ENCODE data around the gene ABCA5.

Gene ABCA5

GRCh38 chr17:69271023-69271422, 55.9 kb downstream of the ABCA5 start:
- H3K4me3 ChIP-seq (ENCODE audit: low read depth, low read length), result no peak overlapping the region
- in situ Hi-C loops (cut with HindIII; ENCODE audit: low sequenced_read_pairs), result no loop called here
- TF ChIP-seq CTCF (IDR thresholded peaks at IDR 0.05; ENCODE audit: low read depth, low read length), result no peak
- no peak for DNase-seq (ENCODE audit: low read depth, low spot score)

GRCh38 chr17:69269131-69269998, 57.6 kb downstream of the ABCA5 start:
- no peak overlapping the region for H3K4me3 ChIP-seq (ENCODE audit: low read depth, low read length)
- no peak for TF ChIP-seq CTCF (IDR thresholded peaks at IDR 0.05; ENCODE audit: low read depth, low read length)
- DNase-seq (ENCODE audit: low read depth, low spot score), result peak; percentile 45
- in situ Hi-C loops (cut with HindIII; ENCODE audit: low sequenced_read_pairs), result no loop called here

GRCh38 chr17:69268543-69269014, 58.4 kb downstream of the ABCA5 start:
- H3K4me3 ChIP-seq (ENCODE audit: low read depth, low read length), result no peak overlapping the region
- DNase-seq (ENCODE audit: low read depth, low spot score), result no peak
- in situ Hi-C loops (cut with HindIII; ENCODE audit: low sequenced_read_pairs), result no loop called here
- TF ChIP-seq CTCF (IDR thresholded peaks at IDR 0.05; ENCODE audit: low read depth, low read length), result no peak

- no peak for TF ChIP-seq CTCF (IDR thresholded peaks at IDR 0.05; ENCODE audit: low read depth, low read length)
- in situ Hi-C loops (cut with HindIII; ENCODE audit: low sequenced_read_pairs), result no loop called here
- no peak overlapping the region for H3K4me3 ChIP-seq (ENCODE audit: low read depth, low read length)
- DNase-seq (ENCODE audit: low read depth, low spot score), result no peak
These were observed 59.7 kb downstream of the ABCA5 start for GRCh38 chr17:69267219-69267618.

- no peak for TF ChIP-seq CTCF (IDR thresholded peaks at IDR 0.05; ENCODE audit: low read depth, low read length)
- no peak for DNase-seq (ENCODE audit: low read depth, low spot score)
- in situ Hi-C loops (cut with HindIII; ENCODE audit: low sequenced_read_pairs), result no loop called here
These were observed 61.1 kb downstream of the ABCA5 start for GRCh38 chr17:69265873-69266272.

GRCh38 chr17:69254187-69254586, 72.7 kb downstream of the ABCA5 start:
- H3K4me3 ChIP-seq (ENCODE audit: low read depth, low read length), result no peak overlapping the region
- in situ Hi-C loops (cut with HindIII; ENCODE audit: low sequenced_read_pairs), result no loop called here
- no peak for TF ChIP-seq CTCF (IDR thresholded peaks at IDR 0.05; ENCODE audit: low read depth, low read length)
- DNase-seq (ENCODE audit: low read depth, low spot score), result no peak

More at GRCh38 chr17:69265873-69266272, 61.1 kb downstream of the ABCA5 start:
- no peak overlapping the region for H3K4me3 ChIP-seq (ENCODE audit: low read depth, low read length)
